Omental fat pad (tissue), 4 donors: Measurements from ENCODE around the gene CORT. TPM values are rescaled to one million over a fixed set of nuclear protein-coding genes. Genes with fewer than 3 reads are reported as not detected.

ENCODE experiments used
- ATAC-seq: fragments of 150-250 bp; one replicate; pipeline ENCODE4 v1.9.1; 2016; ENCODE audit warnings: mild to moderate bottlenecking, moderate library complexity; ENCODE audit not compliant: low FRiP score
- DNase-seq: peaks from one replicate; pipeline ENCODE4 v3.0.0-alpha.2; 2019; ENCODE audit warnings: low spot score
- total RNA-seq, 4 donors: library from RNA; depleted of rRNA; stranded (reverse); fragments of >200 nt; gene quantifications; one replicate each; pipeline ENCODE4 v1.1.0, GENCODE V29; 2016
- TF ChIP-seq, protein P1 (sequence below), 3 donors: fragments of 450-650 bp; IDR thresholded peaks; one replicate each; pipeline ENCODE4 v1.5.1; 2016 to 2017; ENCODE audit warnings: antibody characterized with exemption in 3 of 3, mild to moderate bottlenecking in 3 of 3, moderate library complexity in 2 of 3

CORT gene
- total RNA-seq, 4 donors from 2014 or later = 1.7 TPM; not detected in 3

DNA sequence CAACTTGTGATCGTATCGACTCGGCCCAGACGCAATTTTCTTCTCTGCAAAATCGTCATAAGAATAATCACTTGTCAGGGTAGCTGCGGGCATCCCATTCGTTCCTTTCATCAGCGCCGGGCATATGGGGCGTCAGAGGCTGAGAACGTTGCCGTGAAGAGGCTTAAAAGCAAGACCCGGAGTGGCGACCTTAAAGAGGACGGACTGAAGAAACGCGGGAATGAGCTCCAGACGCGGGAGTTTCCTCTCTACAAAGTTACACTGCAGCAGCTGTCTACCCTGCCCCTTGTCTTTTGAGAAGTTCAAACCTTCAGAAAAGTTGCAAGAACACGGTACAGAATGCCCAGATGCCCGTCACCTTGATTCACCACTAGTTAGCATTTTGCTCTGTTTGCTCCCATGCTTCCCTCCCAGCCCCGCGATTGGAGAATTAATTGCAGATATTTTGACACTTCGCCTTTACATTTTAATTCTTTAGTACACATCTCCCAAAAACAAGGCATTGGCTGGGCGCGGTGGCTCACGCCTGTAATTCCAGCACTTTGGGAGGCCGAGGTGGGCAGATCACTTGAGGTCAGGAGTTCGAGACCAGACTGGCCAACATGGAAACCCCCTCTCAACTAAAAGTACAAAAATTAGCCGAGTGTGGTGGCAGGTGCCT, 18.6 kb upstream of the CORT start:
- no peak for ATAC-seq
- TF ChIP-seq, protein P1, sequence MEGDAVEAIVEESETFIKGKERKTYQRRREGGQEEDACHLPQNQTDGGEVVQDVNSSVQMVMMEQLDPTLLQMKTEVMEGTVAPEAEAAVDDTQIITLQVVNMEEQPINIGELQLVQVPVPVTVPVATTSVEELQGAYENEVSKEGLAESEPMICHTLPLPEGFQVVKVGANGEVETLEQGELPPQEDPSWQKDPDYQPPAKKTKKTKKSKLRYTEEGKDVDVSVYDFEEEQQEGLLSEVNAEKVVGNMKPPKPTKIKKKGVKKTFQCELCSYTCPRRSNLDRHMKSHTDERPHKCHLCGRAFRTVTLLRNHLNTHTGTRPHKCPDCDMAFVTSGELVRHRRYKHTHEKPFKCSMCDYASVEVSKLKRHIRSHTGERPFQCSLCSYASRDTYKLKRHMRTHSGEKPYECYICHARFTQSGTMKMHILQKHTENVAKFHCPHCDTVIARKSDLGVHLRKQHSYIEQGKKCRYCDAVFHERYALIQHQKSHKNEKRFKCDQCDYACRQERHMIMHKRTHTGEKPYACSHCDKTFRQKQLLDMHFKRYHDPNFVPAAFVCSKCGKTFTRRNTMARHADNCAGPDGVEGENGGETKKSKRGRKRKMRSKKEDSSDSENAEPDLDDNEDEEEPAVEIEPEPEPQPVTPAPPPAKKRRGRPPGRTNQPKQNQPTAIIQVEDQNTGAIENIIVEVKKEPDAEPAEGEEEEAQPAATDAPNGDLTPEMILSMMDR (IDR thresholded peaks at IDR 0.05) = no peak
- no peak for DNase-seq

DNA sequence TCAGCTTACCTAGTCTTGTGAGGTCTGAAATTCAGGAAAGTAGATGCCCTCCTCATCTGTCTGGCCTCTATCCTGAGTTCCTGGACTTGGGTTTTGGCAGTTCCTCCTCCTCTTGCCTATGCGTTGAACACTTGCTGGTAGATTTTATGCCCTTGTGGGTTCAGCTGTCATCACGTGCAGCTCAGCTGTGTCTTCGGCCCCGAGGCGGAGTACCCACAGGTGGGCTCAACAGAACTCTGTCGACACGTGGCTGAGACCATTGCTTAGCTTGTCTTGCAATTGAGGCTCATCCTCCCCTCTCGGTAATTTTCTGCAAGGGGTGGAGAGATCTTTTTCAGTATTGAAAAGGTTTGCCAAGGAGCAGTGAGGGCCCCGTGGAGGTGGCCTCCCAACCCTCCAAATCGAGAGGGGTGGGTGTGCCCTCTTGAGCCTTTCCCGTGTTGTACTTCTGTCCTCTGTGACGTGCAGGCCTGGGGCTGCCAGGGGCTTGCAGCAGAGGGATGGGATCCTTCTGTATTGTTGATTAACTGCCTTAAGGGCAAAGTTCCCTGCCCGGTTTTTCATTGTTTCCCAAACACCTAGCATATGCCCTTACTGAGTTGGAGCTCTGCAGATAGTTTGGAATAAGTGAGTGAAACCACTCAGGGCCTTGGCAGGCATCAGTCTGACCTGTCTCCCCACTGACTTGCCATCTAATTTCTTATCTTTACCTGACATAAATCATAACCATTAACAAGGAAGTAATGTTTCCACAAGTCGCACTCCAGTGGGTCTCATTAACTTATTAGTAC, 16.7 kb upstream of the CORT start:
- DNase-seq (no peak), ATAC-seq (no peak)
- TF ChIP-seq, protein P1 (IDR thresholded peaks at IDR 0.05) = no peak

DNA sequence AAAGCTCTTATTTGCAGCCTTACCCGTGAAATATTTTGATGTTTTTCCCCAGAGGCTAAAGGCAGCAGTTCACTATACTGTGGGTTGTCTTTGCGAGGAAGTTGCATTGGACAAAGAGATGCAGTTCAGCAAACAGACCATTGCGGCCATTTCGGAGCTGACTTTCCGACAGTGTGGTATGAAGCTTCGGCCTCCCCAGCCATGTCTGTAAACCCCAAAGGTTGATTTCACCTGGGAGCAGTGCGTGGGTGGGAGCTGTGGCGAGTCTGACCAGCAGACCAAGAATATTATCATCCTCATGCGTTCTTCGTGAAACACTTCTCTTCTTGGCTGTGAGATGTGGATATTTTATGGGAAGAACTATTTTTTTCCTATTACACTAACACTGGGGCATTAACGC, 16.0 kb upstream of the CORT start:
- no peak for DNase-seq
- no peak for ATAC-seq
- TF ChIP-seq, protein P1 (IDR thresholded peaks at IDR 0.05) = no peak

DNA sequence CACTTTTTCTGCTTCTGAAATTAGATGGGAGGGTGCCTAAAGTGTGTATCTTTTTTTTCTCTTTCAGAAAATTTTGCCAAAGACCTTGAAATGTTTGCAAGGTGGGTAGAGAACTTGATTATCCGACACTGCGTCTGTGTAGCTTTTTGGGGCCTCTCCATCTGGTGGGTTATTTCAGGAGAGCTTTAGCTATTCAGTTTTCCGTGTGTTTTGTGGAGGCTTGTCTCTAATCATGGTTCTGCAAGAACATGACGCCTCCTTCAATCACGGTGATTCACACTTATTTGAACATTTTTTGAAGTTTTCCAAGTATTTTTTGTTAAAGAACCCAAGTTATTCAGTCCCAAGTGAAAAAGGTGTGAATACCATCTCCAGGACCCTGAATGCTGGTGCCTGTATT, 15.2 kb upstream of the CORT start:
- ATAC-seq (no peak), DNase-seq (no peak)
- TF ChIP-seq, protein P1 (IDR thresholded peaks at IDR 0.05) = no peak

DNA sequence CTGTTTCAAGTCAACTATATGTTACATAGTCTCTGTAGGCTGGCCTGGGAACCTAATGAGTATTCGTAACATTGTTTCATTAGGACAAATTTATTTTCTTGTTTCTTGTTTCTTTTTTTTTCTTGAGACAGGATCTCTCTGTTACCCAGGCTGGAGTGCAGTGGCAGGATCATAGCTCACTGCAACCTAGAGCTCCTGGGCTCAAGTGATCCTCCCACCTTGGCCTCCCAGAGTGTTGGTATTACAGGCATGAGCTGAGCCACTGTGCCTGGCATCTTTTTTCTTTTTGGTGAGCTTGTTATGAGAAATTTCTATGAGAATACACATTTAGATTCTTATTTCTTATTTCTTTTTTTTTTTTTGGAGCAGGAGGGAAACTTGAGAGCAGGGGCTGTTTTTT, 12.8 kb upstream of the CORT start:
- ATAC-seq (no peak), DNase-seq (no peak)
- TF ChIP-seq, protein P1 (IDR thresholded peaks at IDR 0.05) = no peak

DNA sequence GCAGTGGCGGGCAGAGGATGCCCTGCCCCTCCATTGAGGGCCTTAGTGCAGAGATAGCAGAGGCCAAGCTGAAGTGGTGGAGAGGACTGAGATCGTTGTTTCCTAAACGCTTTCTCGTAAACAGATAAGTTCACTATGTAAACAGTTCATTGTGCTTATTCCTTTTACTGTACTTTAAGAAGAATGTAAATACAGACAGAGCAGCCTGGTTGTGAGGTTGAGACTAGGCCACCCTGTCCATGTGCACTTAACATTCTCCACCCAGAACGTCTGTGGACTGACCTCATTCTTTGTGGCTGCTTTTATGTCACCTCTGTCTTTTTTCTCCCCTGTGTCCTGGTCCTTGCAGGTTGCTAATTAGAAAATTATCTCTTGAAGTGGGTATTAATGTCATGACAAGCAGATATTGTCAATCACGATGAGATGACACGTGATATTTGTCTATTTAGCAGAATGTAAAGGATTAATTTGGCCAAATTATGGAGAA, 11.1 kb upstream of the CORT start:
- ATAC-seq (no peak), DNase-seq (no peak)
- TF ChIP-seq, protein P1 (IDR thresholded peaks at IDR 0.05) = no peak
